ENCODE data around the gene TLCD3A.

The TLCD3A gene

DNA sequence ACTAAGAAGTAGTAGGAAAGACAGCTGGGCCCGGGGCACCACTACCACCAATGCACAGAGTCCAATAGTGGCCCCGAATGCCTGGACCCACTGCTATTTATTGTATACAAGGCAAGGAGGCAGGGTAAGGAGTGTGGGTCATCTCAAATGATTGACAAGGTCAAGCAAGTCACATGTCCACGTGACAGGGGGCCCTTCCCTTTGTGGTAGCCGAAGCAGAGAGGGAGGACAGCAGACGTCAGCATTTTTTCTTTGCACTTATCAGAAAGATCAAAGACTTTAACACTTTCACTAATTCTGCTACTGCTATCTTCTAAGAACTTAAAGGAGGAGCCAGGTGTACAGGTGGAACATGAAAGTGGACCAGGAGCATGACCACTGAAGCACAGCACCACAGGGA is 24.3 kb upstream of the TLCD3A start:
- no peak overlapping the region for H3K4me3 ChIP-seq (ENCODE audit: low read length)
- TF ChIP-seq, protein P1, sequence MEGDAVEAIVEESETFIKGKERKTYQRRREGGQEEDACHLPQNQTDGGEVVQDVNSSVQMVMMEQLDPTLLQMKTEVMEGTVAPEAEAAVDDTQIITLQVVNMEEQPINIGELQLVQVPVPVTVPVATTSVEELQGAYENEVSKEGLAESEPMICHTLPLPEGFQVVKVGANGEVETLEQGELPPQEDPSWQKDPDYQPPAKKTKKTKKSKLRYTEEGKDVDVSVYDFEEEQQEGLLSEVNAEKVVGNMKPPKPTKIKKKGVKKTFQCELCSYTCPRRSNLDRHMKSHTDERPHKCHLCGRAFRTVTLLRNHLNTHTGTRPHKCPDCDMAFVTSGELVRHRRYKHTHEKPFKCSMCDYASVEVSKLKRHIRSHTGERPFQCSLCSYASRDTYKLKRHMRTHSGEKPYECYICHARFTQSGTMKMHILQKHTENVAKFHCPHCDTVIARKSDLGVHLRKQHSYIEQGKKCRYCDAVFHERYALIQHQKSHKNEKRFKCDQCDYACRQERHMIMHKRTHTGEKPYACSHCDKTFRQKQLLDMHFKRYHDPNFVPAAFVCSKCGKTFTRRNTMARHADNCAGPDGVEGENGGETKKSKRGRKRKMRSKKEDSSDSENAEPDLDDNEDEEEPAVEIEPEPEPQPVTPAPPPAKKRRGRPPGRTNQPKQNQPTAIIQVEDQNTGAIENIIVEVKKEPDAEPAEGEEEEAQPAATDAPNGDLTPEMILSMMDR (IDR thresholded peaks at IDR 0.05; ENCODE audit: insufficient read depth, low read depth, low read length, missing control alignments) = no peak
- DNase-seq (ENCODE audit: low read depth) = no peak

DNA sequence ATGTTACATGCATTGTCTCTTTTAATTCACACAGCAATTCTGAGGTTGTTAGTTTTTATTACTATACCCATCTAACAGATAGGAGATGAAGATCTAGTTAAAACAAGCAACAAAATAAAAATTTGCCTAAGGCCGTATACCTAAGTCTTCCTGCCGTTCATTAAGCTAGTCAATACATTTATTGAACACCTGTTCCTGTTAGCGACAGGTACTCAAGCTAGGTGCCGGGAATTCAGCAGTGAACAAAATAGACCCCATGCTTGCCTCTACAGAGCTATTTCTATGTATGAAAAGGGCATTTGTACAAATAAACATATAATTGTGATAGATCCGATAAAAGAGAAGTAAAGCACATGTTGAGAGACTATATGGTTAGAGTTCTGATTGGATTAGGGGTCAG is 14.3 kb upstream of the TLCD3A start:
- no peak overlapping the region for H3K4me3 ChIP-seq (ENCODE audit: low read length)
- TF ChIP-seq, protein P1 (IDR thresholded peaks at IDR 0.05; ENCODE audit: insufficient read depth, low read depth, low read length, missing control alignments) = no peak
- DNase-seq (ENCODE audit: low read depth) = no peak

DNA sequence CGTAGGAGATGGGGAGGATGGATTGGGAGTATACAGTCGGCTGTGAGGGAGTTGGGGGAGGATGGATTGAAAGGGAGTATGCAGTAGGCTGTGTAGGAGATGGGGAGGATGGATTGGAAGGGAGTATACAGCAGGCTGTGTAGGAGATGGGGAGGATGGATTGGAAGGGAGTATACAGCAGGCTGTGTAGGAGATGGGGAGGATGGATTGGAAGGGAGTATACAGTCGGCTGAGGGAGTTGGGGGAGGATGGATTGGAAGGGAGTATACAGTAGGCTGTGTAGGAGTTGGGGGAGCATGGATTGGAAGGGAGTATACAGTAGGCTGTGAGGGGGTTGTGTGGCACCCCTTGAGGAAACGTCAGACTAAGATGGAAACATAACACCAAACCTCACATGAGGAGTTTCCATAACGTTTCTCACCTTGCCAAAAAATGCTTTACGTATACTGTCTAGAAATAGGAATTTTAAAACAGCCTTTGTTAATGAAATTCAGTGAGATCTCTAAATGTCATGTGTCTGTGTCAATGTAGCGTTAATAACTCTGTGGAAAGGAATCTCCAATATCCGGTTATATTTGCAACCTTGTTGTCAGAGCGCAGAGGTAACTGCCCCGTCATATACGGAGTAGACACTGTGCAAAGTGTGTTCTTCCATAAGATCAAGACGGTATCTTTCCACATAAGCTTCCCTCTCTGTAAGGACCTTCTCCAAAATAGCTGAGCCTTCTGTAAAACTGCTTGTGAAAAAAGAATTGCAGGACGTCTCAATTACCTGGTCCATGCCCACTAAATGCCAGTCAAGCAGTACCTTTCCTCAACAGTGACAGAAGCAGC is 11.5 kb upstream of the TLCD3A start:
- H3K4me3 ChIP-seq (ENCODE audit: low read length) = peak overlapping the region; percentile 19
- no peak for DNase-seq (ENCODE audit: low read depth)
- TF ChIP-seq, protein P1 (IDR thresholded peaks at IDR 0.05; ENCODE audit: insufficient read depth, low read depth, low read length, missing control alignments) = no peak

DNA sequence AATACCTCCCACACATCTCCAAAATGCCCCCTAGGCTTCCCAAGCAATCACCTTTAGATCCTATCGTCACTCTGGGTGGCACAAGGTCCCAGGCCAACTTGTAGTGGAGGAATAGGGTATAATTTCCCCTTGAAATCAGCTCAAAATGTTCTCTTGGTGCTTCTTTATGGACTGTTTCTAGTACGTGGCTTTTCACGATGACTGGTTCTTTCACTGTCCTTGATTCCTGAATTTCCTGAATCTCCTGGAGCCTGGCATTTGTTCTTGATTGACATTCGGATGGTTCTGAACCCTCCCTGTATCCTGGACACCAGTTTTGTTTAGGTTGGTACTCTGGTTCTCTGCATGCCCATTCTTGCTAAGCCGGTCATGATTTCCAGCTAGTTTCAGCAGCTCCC is 10.9 kb upstream of the TLCD3A start:
- DNase-seq (ENCODE audit: low read depth) = peak; percentile 96
- peak overlapping the region; percentile 19 for H3K4me3 ChIP-seq (ENCODE audit: low read length)
- TF ChIP-seq, protein P1 (IDR thresholded peaks at IDR 0.05; ENCODE audit: insufficient read depth, low read depth, low read length, missing control alignments) = no peak

DNA sequence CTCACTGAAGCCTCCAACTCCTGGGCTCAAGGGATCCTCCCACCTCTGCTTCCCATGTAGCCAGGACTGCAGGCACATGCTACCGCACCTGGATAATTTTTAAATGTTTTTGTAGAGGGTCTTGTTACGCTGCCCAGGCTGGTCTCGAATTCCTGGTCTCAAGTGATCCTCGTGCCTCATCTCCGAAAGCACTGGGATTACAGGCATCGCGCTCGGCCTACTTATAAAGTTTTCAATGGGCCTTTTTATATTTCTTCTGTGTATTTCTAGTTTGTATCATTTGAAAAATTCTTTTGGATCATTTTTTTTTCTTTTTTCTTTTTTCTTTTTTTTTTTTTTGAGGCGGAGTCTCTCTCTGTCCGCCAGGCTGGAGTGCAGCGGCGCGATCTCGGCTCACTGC is 7.3 kb upstream of the TLCD3A start:
- no peak overlapping the region for H3K4me3 ChIP-seq (ENCODE audit: low read length)
- DNase-seq (ENCODE audit: low read depth) = no peak

DNA sequence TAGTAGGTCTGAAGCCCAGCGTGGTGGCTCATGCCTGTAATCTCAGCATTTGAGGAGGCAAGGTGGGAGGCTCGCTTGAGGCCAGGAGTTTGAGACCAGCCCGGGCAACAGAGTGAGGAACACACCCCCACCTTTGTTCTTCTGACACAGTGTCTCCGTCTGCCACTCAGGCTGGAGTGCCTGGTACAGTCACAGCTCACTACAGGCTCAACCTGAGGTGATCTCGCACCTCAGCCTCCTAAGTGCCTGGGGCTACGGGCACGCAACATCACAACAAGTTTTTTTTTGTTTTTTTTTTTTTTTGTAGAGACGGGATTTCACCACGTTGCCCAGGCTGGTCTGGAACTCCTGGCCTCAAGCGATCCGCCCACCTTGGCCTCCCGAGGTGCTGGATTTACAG is 6.7 kb upstream of the TLCD3A start:
- peak; percentile 89 for DNase-seq (ENCODE audit: low read depth)
- no peak overlapping the region for H3K4me3 ChIP-seq (ENCODE audit: low read length)
- TF ChIP-seq, protein P1 (IDR thresholded peaks at IDR 0.05; ENCODE audit: insufficient read depth, low read depth, low read length, missing control alignments) = no peak

More for the DNA sequence above, 7.3 kb upstream of the TLCD3A start:
- TF ChIP-seq, protein P1 (IDR thresholded peaks at IDR 0.05; ENCODE audit: insufficient read depth, low read depth, low read length, missing control alignments) = no peak
